CD1c-positive myeloid dendritic cell (primary cell): ENCODE results near the gene TOP2A.
A peak's percentile ranks its signal among the peaks of the same experiment; 100 is the strongest.

Source experiments
- DNase-seq: peaks from one replicate; pipeline ENCODE4 v3.0.0-alpha.2; 2016; ENCODE audit errors: extremely low spot score

The TOP2A gene

GRCh38 chr17:40452216-40452787 lies 34.6 kb upstream of the TOP2A start:
- no peak for DNase-seq

GRCh38 chr17:40451420-40451819 lies 33.7 kb upstream of the TOP2A start:
- DNase-seq: no peak

GRCh38 chr17:40450175-40450574 lies 32.5 kb upstream of the TOP2A start:
- DNase-seq: peak; percentile 38

GRCh38 chr17:40448639-40449261 lies 31.1 kb upstream of the TOP2A start:
- no peak for DNase-seq

GRCh38 chr17:40448213-40448638 lies 30.5 kb upstream of the TOP2A start:
- no peak for DNase-seq

- no peak for DNase-seq
These were observed 30.1 kb upstream of the TOP2A start for GRCh38 chr17:40447806-40448205.

- DNase-seq: no peak
These were observed 29.5 kb upstream of the TOP2A start for GRCh38 chr17:40447148-40447644.

GRCh38 chr17:40445751-40446468 lies 28.2 kb upstream of the TOP2A start:
- DNase-seq: no peak

GRCh38 chr17:40443988-40444899 lies 26.5 kb upstream of the TOP2A start:
- DNase-seq: no peak

- peak; percentile 77 for DNase-seq
These were observed 25.7 kb upstream of the TOP2A start, which contains the start of gene IGFBP4 for GRCh38 chr17:40443196-40443987. Gene IGFBP4, plus strand, starts transcription at chr17:40443450. Its CDS starts 286 bp downstream, at chr17:40443736.

- no peak for DNase-seq
These were observed 24.9 kb upstream of the TOP2A start for GRCh38 chr17:40442392-40443195.

GRCh38 chr17:40440166-40440565 lies 22.5 kb upstream of the TOP2A start:
- DNase-seq: no peak

- DNase-seq: no peak
These were observed 19.5 kb upstream of the TOP2A start for GRCh38 chr17:40437095-40437732.

- DNase-seq: no peak
These were observed 18.9 kb upstream of the TOP2A start for GRCh38 chr17:40436636-40437035.

- DNase-seq: no peak
These were observed 16.1 kb upstream of the TOP2A start for GRCh38 chr17:40433551-40434415.

- no peak for DNase-seq
These were observed 15.3 kb upstream of the TOP2A start for GRCh38 chr17:40432864-40433528.

- DNase-seq: no peak
These were observed 13.5 kb upstream of the TOP2A start for GRCh38 chr17:40431231-40431602.
